Hepatocyte (in vitro differentiated cells): ENCODE results near the gene ARHGAP26.

Experiments
- CTCF ChIP-seq: fragments of 200-600 bp; sonication (generic); IDR thresholded peaks from 2 replicates; pipeline ENCODE4 v1.5.1; 2016; ENCODE audit warnings: antibody characterized with exemption, mild to moderate bottlenecking; ENCODE audit not compliant: poor library complexity
- EZH2 ChIP-seq: fragments of 200-600 bp; sonication (generic); IDR thresholded peaks from 2 replicates; pipeline ENCODE4 v1.6.1; 2016; ENCODE audit warnings: antibody characterized with exemption, mild to moderate bottlenecking, borderline replicate concordance

- TF ChIP-seq CTCF (no peak), EZH2 (no peak)
Measured at GRCh38 chr5:143219696-143220095, 449.5 kb downstream of the ARHGAP26 start.
